ENCODE data around the gene SLC45A2. TPM values are rescaled to one million over a fixed set of nuclear protein-coding genes. Genes with fewer than 3 reads are reported as not detected.
"Not testable (repeated sequence)": the region's sequence is repeated elsewhere in the genome, so short reads cannot be mapped to it uniquely, and the experiment has no call there.

Gene SLC45A2
- total RNA-seq, 1 donor from 2014 or later = not detected

DNA sequence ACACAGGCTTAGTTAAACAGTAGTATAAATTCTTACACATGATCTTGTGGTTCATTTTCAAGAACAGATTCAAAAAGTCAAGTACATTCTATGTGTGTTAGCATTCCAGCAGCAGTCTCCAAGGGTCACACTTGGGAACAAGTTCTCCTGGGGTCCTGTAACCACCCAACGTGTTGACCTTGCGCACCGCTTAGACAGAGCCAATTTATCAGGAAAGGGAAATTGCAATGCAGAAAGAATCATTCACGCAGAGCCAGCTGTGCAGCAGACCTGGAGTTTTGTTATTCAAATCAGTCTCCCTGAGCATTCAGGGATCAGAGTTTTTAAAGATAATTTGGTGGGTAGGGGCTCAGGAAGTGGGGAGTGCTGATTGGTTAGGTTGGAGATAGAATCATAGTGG is 56.8 kb downstream of the SLC45A2 start:
- DNase-seq = no peak

DNA sequence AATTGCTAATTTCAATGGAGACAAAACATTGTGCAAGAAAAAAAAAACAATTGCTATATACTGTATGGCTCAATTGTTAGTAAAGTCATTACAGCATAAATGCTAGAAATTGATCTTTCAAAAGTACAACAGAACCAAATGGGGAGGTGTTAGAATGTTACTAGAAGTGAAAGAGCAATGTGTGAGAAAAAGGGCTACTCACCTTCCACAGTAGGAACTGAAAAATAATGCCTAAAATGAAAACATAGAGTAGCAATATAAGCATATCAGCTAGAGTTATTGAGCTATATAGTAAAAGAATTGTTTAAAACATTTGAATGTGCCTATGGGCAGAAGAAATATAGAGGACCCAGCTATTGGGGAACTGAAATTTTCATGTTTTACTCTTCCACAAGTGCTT is 59.2 kb downstream of the SLC45A2 start:
- DNase-seq = no peak

GRCh38 chr5:33921002-33921401 is 63.5 kb downstream of the SLC45A2 start:
- no peak for DNase-seq

DNA sequence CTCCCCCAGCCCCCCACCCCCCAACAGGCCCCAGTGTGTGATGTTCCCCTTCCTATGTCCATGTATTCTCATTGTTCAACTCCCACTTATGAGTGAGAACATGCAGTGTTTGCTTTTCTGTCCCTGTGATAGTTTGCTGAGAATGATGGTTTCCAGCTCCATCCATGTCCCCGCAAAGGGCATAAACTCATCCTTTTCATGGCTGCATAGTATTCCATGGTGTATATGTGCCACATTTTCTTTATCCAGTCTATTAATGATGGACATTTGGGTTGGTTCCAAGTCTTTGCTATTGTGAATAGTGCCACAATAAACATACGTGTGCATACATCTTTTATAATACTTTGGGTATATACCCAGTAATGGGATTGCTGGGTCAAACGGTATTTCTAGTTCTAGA is 69.6 kb downstream of the SLC45A2 start:
- DNase-seq = not testable (repeated sequence)

GRCh38 chr5:33906248-33906647 is 78.2 kb downstream of the SLC45A2 start:
- DNase-seq = not testable (repeated sequence)

DNA sequence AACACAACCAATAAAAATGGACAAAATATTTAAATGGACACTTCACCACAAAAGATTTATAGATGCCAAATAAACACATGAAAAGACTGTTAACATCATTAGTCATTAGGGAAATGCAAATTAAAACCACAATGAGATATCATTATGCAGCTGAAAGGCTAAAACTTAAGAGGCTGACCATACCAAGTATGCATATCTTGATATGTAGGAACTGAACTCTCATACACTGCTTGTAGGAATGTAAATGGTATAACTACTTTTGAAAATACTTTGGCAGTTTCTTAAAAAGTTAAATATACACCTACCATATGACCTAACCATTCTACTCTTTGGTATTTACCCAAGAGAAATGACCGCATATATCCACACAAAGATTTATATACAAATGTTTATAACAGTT is 79.1 kb downstream of the SLC45A2 start:
- no peak for DNase-seq

GRCh38 chr5:33903118-33903517 is 81.4 kb downstream of the SLC45A2 start:
- DNase-seq = no peak

DNA sequence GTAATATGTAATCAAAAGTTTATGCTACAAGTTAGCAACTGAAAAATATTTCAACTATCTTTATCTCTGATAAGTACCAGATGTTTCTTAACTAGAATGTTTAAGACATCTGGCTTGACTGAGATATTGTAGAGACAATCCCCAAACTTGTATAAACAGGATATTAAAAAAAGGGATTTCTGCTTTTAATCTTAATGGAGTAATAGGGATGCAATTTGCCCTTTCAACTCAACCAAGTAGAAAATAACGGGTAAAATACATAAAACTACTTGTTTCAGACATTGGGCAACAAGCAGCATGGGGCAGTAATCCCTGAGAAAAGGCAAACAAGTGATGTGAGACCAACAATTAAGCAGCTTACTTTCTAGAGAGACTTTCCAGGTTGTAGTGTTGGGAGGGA is 83.3 kb downstream of the SLC45A2 start:
- no peak for DNase-seq

Other genes starting within 250 kb of the SLC45A2 start
- 1.0 and 2.3 TPM in 2 replicates for gene ADAMTS12, start 92.7 kb downstream of the SLC45A2 start, total RNA-seq
- not detected in 2 replicates for gene RXFP3, start 48.3 kb downstream of the SLC45A2 start, total RNA-seq
- 18.9 and 21.7 TPM in 2 replicates for gene AMACR, start 23.4 kb upstream of the SLC45A2 start, total RNA-seq
- under 0.01 and 0.51 TPM in 2 replicates for gene C1QTNF3, start 58.5 kb upstream of the SLC45A2 start, total RNA-seq

All from dermis blood vessel endothelial cell (primary cell).